GM19467 (cell line): ENCODE measurements around the gene SPATA31E1.
"Not testable (repeated sequence)": the region's sequence is repeated elsewhere in the genome, so short reads cannot be mapped to it uniquely, and the experiment has no call there.

ENCODE experiments used
- ATAC-seq: cut with Tn5 transposase; IDR thresholded peaks from one replicate; pipeline ENCODE4 v1.9.1; 2021; ENCODE audit warnings: mild to moderate bottlenecking, moderate library complexity; ENCODE audit not compliant: unreplicated experiment

The SPATA31E1 gene

GRCh38 chr9:87884578-87885459 is 2.1 kb downstream of the SPATA31E1 start:
- ATAC-seq = no peak

GRCh38 chr9:87885484-87886189 is 3.0 kb downstream of the SPATA31E1 start:
- ATAC-seq = no peak

- no peak for ATAC-seq
Observed at GRCh38 chr9:87886210-87886932, 3.7 kb downstream of the SPATA31E1 start.

- no peak for ATAC-seq
Observed at GRCh38 chr9:87886933-87887505, 4.3 kb downstream of the SPATA31E1 start.

- no peak for ATAC-seq
Observed at GRCh38 chr9:87887661-87888480, 5.2 kb downstream of the SPATA31E1 start.

- no peak for ATAC-seq
Observed at GRCh38 chr9:87888501-87888900, 5.8 kb downstream of the SPATA31E1 start.

- no peak for ATAC-seq
Observed at GRCh38 chr9:87889065-87889881, 6.6 kb downstream of the SPATA31E1 start.

GRCh38 chr9:87889882-87890252 is 7.2 kb downstream of the SPATA31E1 start:
- ATAC-seq = no peak

- ATAC-seq = no peak
Observed at GRCh38 chr9:87890837-87891236, 8.2 kb downstream of the SPATA31E1 start.

GRCh38 chr9:87891754-87892153 is 9.1 kb downstream of the SPATA31E1 start:
- ATAC-seq = no peak

- no peak for ATAC-seq
Observed at GRCh38 chr9:87892956-87893355, 10.3 kb downstream of the SPATA31E1 start.

GRCh38 chr9:87894998-87895625 is 12.4 kb downstream of the SPATA31E1 start:
- ATAC-seq = no peak

GRCh38 chr9:87896891-87897290 is 14.2 kb downstream of the SPATA31E1 start:
- ATAC-seq = no peak

- ATAC-seq = no peak
Observed at GRCh38 chr9:87898151-87898550, 15.5 kb downstream of the SPATA31E1 start.

GRCh38 chr9:87902371-87902770 is 19.7 kb downstream of the SPATA31E1 start:
- ATAC-seq = not testable (repeated sequence)

- ATAC-seq = no peak
Observed at GRCh38 chr9:87909310-87910041, 26.8 kb downstream of the SPATA31E1 start.

- no peak for ATAC-seq
Observed at GRCh38 chr9:87910821-87911220, 28.1 kb downstream of the SPATA31E1 start.

GRCh38 chr9:87917662-87918061 is 35.0 kb downstream of the SPATA31E1 start, which contains the start of gene SPATA31C1:
SPATA31C1 (plus strand) TSS chr9:87917962.
- ATAC-seq = not testable (repeated sequence)
